HG02852 (cell line): ENCODE results near the gene SPPL3.

Source experiments
- ATAC-seq: cut with Tn5 transposase; IDR thresholded peaks from one replicate; pipeline ENCODE4 v1.9.1; 2021; ENCODE audit warnings: mild to moderate bottlenecking, moderate library complexity; ENCODE audit not compliant: unreplicated experiment

Gene SPPL3

GRCh38 chr12:120790114-120790513 is 114.0 kb downstream of the SPPL3 start:
- ATAC-seq, result no peak

- no peak for ATAC-seq
Observed at GRCh38 chr12:120787889-120788288, 116.3 kb downstream of the SPPL3 start.

GRCh38 chr12:120784804-120785203 is 119.4 kb downstream of the SPPL3 start:
- ATAC-seq, result no peak

GRCh38 chr12:120783197-120783596 is 121.0 kb downstream of the SPPL3 start:
- no peak for ATAC-seq

- ATAC-seq, result no peak
Observed at GRCh38 chr12:120775862-120776552, 128.2 kb downstream of the SPPL3 start.

- no peak for ATAC-seq
Observed at GRCh38 chr12:120774169-120774916, 129.8 kb downstream of the SPPL3 start.

- ATAC-seq, result no peak
Observed at GRCh38 chr12:120771097-120771496, 133.1 kb downstream of the SPPL3 start.

- ATAC-seq, result no peak
Observed at GRCh38 chr12:120767071-120768024, 136.8 kb downstream of the SPPL3 start.

GRCh38 chr12:120766566-120766965 is 137.6 kb downstream of the SPPL3 start:
- ATAC-seq, result no peak

- no peak for ATAC-seq
Observed at GRCh38 chr12:120764816-120765215, 139.3 kb downstream of the SPPL3 start.

GRCh38 chr12:120763250-120763649 is 140.9 kb downstream of the SPPL3 start:
- ATAC-seq, result no peak

- no peak for ATAC-seq
Observed at GRCh38 chr12:120762086-120762485, 142.1 kb downstream of the SPPL3 start.

GRCh38 chr12:120761519-120761934 is 142.6 kb downstream of the SPPL3 start:
- no peak for ATAC-seq

- no peak for ATAC-seq
Observed at GRCh38 chr12:120760349-120761254, 143.6 kb downstream of the SPPL3 start.

- ATAC-seq, result no peak
Observed at GRCh38 chr12:120759591-120760348, 144.4 kb downstream of the SPPL3 start.

- no peak for ATAC-seq
Observed at GRCh38 chr12:120758798-120759590, 145.2 kb downstream of the SPPL3 start.

- ATAC-seq, result no peak
Observed at GRCh38 chr12:120757949-120758348, 146.2 kb downstream of the SPPL3 start.

- no peak for ATAC-seq
Observed at GRCh38 chr12:120757226-120757742, 146.9 kb downstream of the SPPL3 start.
